ENCODE data around the gene EPOP.
"Not testable (repeated sequence)": the region's sequence is repeated elsewhere in the genome, so short reads cannot be mapped to it uniquely, and the experiment has no call there.

The EPOP gene

GRCh38 chr17:38654411-38655398, 20.1 kb downstream of the EPOP start:
- DNase-seq (ENCODE audit: extremely low read depth in 1 of 2, low read depth in 1 of 2) = no peak

DNA sequence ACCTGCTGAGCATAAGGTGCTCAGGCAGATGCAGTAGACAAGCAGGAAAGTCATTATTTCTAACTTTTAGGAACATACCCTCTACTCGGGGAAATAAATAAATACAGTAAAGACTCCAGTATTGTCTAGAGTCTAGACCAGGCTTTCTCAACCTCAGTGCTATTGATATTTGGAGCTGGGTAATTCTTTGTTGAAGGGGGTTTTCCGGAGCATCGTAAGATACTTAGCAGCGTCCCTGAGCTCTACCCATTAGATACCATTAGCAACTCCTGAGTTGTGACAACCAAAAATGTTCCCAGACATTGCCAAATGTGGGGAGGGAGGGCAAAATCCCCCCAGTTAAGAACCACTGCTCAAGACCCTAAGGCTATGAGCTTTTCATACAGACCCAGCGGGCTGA, 21.1 kb downstream of the EPOP start:
- no peak for DNase-seq (ENCODE audit: extremely low read depth in 1 of 2, low read depth in 1 of 2)

GRCh38 chr17:38653230-38653629, 21.5 kb downstream of the EPOP start:
- DNase-seq (ENCODE audit: extremely low read depth in 1 of 2, low read depth in 1 of 2) = no peak

- not testable (repeated sequence) for DNase-seq (ENCODE audit: extremely low read depth in 1 of 2, low read depth in 1 of 2)
These were observed 24.0 kb downstream of the EPOP start for GRCh38 chr17:38650653-38651173.

DNA sequence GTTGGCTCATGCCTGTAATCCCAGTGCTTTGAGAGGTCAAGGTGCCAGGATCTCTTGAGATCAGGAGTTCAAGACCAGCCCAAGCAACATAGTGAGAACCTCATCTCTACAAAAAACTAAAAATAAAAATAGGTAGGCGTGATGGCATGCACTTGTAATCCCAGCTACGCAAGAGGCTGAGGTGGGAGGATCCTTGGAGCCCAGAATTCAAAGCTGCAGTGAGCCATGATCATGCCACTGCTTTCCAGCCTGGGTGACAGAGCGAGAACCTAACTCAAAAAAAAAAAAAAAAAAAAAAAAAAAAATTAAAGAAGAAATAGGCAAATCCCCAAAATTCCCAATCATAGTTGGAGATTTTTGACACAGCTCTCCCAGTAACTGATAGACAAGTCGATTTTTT, 36.8 kb downstream of the EPOP start:
- no peak for DNase-seq (ENCODE audit: extremely low read depth in 1 of 2, low read depth in 1 of 2)

DNA sequence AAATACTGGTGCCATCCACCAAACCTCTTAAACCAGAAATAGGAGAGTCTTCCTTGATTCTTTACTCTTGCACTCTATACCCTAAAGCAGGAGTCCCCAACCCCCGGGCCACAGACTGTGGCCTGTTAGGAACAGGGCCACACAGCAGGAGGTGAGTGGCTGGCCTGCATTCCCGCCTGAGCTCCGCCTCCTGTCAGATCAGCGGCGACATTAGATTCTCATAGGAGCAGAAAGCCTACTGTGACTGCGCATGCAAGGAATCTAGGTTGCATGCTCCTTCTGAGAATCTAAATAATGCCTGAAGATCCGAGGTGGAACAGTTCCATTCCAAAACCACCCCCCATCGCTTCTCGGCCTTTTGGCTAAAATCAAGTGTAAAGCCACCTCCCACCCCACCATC, 38.7 kb downstream of the EPOP start:
- no peak for DNase-seq (ENCODE audit: extremely low read depth in 1 of 2, low read depth in 1 of 2)

DNA sequence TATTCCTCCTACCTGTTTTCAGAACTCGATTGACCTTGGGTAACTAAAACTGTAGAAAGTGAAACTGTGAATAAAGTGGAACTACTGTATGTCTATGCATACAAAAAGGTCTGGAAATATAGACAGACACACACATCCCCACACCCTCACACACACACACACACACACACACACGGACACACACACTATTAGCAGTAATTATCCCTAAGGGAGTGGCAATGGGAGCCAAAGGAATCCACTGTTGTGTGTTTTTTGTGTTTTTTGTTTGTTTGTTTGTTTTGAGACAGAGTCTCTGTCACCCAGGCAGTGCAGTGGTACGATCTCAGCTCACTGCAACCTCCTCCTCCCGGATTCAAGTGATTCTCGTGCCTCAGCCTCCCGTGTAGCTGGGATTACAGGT, 42.4 kb downstream of the EPOP start:
- DNase-seq (ENCODE audit: extremely low read depth in 1 of 2, low read depth in 1 of 2) = no peak

DNA sequence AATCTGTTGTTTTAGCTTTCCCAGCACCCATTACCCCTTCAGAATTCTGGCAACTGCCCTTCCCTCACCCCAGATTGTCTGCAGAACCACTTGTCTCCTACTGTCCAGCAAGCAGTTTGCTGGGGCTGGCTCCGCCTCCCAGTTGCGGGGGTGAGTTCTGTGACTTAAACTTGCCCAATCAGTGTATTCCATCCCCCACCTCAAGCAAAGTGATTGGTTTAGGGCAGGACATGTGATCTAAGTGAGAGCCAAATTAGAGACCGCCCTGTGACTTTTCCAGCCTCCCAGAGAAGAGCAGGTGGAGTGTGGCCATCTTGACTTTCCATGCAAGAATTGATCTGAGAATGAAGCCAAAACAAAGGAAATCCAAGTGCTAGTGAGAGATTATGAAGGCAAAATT, 46.3 kb downstream of the EPOP start:
- DNase-seq (ENCODE audit: extremely low read depth in 1 of 2, low read depth in 1 of 2) = no peak

- no peak for DNase-seq (ENCODE audit: extremely low read depth in 1 of 2, low read depth in 1 of 2)
These were observed 46.8 kb downstream of the EPOP start for GRCh38 chr17:38627957-38628356.

DNA sequence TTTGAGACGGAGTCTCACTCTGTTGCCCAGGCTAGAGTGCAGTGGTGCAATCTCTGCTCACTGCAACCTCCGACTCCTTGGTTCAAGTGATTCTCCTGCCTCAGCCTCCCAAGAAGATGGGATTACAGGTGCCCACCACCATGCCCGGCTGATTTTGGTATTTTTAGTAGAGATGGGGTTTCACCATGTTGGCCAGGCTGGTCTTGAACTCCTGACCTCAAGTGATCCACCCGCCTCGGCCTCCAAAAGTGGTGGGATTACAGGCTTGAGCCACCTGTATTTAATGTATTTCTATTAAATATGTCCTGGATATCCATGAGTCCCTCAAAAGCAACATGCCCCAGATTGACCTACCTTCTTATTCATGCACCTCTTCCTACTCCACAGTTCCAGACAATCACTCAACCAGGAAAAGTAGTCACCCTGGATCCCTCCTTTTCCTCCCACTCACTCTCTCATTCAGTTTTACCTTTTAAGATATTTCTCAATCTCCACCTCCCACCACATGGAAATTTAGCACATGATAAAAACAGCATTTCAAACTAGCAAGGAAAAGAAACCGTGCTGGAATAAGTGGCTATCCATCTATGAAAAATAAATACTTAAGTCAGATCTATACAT, 48.0 kb downstream of the EPOP start:
- not testable (repeated sequence) for DNase-seq (ENCODE audit: extremely low read depth in 1 of 2, low read depth in 1 of 2)

DNA sequence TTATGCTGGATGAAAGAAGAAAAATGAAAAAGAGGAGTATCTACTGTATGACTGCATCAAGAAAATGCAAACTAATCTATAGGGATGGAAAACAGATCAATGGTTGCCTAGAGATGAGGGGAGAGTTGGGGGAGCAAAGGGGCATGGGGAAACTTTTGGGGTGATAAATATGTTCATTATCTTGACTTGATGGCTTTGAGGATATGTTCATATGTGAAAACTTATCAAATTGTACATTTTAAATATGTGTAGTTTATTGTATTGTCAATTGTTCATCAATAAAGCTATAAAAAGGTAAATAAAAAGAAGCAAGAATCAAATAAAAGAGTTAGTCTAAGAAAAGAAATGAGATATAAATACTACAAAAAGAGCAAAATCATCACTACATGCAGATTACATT, 49.3 kb downstream of the EPOP start:
- DNase-seq (ENCODE audit: extremely low read depth in 1 of 2, low read depth in 1 of 2) = no peak

DNA sequence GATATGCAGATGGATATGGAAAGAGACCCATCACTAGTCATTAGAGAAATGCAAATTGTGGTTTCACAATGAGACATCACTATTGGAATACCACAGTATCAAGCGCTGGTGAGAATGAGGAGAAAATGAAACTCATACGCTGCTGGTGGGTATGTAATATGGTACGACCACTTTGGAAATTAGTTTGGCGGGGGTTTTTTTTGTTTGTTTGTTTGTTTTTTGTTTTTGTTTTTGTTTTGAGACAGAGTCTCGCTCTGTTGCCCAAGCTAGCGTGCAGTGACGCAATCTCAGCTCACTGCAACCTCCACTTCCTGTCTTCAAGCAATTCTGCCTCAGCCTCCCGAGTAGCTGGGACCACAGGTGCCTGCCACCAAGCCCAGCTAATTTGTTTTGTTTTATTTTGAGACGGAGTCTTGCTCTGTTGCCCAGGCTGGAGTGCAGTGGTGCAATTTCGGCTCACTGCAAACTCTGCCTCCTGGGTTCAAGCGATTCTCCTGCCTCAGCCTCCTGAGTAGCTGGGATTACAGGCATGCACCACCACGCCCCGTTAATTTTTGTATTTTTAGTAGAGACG, 49.9 kb downstream of the EPOP start:
- not testable (repeated sequence) for DNase-seq (ENCODE audit: extremely low read depth in 1 of 2, low read depth in 1 of 2)
